HEK293 (cell line): ENCODE measurements around the gene DUS1L.
A peak's percentile ranks its signal among the peaks of the same experiment; 100 is the strongest.

Experiments
- CTCF ChIA-PET: fragments of 350-600 bp; formaldehyde crosslinking; extraction: SDS; loops from one replicate; lab custom pipeline; 2021; ENCODE audit warnings: antibody characterized with exemption; lab: Yijun Ruan, JAX
- POLR2A ChIA-PET: fragments of 300-600 bp; formaldehyde crosslinking; extraction: SDS; loops from one replicate; lab custom pipeline; 2020; ENCODE audit warnings: antibody characterized with exemption, inconsistent platforms; lab: Yijun Ruan, JAX
- H3K27ac ChIP-seq: fragments of 200-500 bp; sonication (Bioruptor generic); 2 replicates; pipeline ENCODE4 v1.5.1; 2014; ENCODE audit warnings: low read depth, low read length, control low read depth, inconsistent platforms; ENCODE audit errors: extremely low read depth
- H3K36me3 ChIP-seq, 2 experiments: fragments of 200-500 bp in 1 of 2; sonication (Bioruptor generic) in 1 of 2; 1 replicate in 1 of 2; 2 replicates in 1 of 2; pipeline ENCODE4 v1.5.1; 2014 to 2017; ENCODE audit warnings: inconsistent platforms in 2 of 2, low read length in 2 of 2; ENCODE audit not compliant: control insufficient read depth in 2 of 2, insufficient read depth in 1 of 2
- H3K4me1 ChIP-seq: fragments of 200-500 bp; sonication (Bioruptor generic); 2 replicates; pipeline ENCODE4 v1.5.1; 2014; ENCODE audit warnings: mild to moderate bottlenecking, low read length, inconsistent platforms; ENCODE audit not compliant: control insufficient read depth, insufficient read depth
- H3K4me3 ChIP-seq: 2 replicates; pipeline ENCODE4 v1.5.1; 2011; ENCODE audit warnings: low read depth, mild to moderate bottlenecking, control low read depth, low read length, moderate library complexity
- H3K9me3 ChIP-seq: fragments of 200-500 bp; sonication (Bioruptor generic); 2 replicates; pipeline ENCODE4 v1.5.1; 2014; ENCODE audit warnings: low read depth, low read length, inconsistent platforms; ENCODE audit not compliant: control insufficient read depth, insufficient read depth
- EGR2 ChIP-seq: fragments of 450-650 bp; formaldehyde crosslinking; IDR thresholded peaks from 2 replicates; pipeline ENCODE4 v1.5.1; 2016; ENCODE audit warnings: low read depth, missing biosample characterization, missing genetic modification characterization
- FEZF1 ChIP-seq: fragments of 450-650 bp; formaldehyde crosslinking; IDR thresholded peaks from 2 replicates; pipeline ENCODE4 v1.5.1; 2016; ENCODE audit warnings: missing biosample characterization, missing genetic modification characterization
- GFI1B ChIP-seq: fragments of 450-650 bp; formaldehyde crosslinking; IDR thresholded peaks from 2 replicates; pipeline ENCODE4 v1.5.1; 2016; ENCODE audit warnings: missing biosample characterization, missing genetic modification characterization
- MYNN ChIP-seq: fragments of 450-650 bp; formaldehyde crosslinking; IDR thresholded peaks from 2 replicates; pipeline ENCODE4 v1.5.1; 2016; ENCODE audit warnings: missing biosample characterization, missing genetic modification characterization, borderline replicate concordance
- OVOL3 ChIP-seq: fragments of 450-650 bp; formaldehyde crosslinking; IDR thresholded peaks from 2 replicates; pipeline ENCODE4 v1.5.1; 2016; ENCODE audit warnings: missing biosample characterization, missing genetic modification characterization
- RBAK ChIP-seq: fragments of 450-650 bp; formaldehyde crosslinking; IDR thresholded peaks from 2 replicates; pipeline ENCODE4 v1.5.1; 2016; ENCODE audit warnings: missing biosample characterization, missing genetic modification characterization
- SCRT2 ChIP-seq: fragments of 450-650 bp; formaldehyde crosslinking; IDR thresholded peaks from 2 replicates; pipeline ENCODE4 v1.5.1; 2016; ENCODE audit warnings: missing biosample characterization, missing genetic modification characterization
- ZBTB44 ChIP-seq: fragments of 450-650 bp; IDR thresholded peaks from 2 replicates; pipeline ENCODE4 v1.5.1; 2018; ENCODE audit warnings: missing biosample characterization, mild to moderate bottlenecking, missing genetic modification characterization
- ZFHX2 ChIP-seq: fragments of 450-650 bp; formaldehyde crosslinking; conservative IDR thresholded peaks from 2 replicates; pipeline ENCODE4 v1.5.1; 2016; ENCODE audit warnings: missing biosample characterization, missing genetic modification characterization
- ZNF211 ChIP-seq: fragments of 450-650 bp; formaldehyde crosslinking; IDR thresholded peaks from 2 replicates; pipeline ENCODE4 v1.5.1; 2016; ENCODE audit warnings: low read depth, missing biosample characterization, missing genetic modification characterization
- ZNF221 ChIP-seq: fragments of 450-650 bp; formaldehyde crosslinking; IDR thresholded peaks from 2 replicates; pipeline ENCODE4 v1.5.1; 2017; ENCODE audit warnings: missing biosample characterization, missing genetic modification characterization, borderline replicate concordance
- ZNF24 ChIP-seq: fragments of 450-650 bp; formaldehyde crosslinking; IDR thresholded peaks from 2 replicates; pipeline ENCODE4 v1.5.1; 2016; ENCODE audit warnings: missing biosample characterization, missing genetic modification characterization
- ZNF324 ChIP-seq: fragments of 450-650 bp; formaldehyde crosslinking; IDR thresholded peaks from 2 replicates; pipeline ENCODE4 v1.5.1; 2016; ENCODE audit warnings: missing biosample characterization, missing genetic modification characterization
- ZNF37A ChIP-seq: fragments of 450-650 bp; IDR thresholded peaks from 2 replicates; pipeline ENCODE4 v1.5.1; 2018; ENCODE audit warnings: missing biosample characterization, missing genetic modification characterization
- ZNF449 ChIP-seq: fragments of 450-650 bp; formaldehyde crosslinking; IDR thresholded peaks from 2 replicates; pipeline ENCODE4 v1.5.1; 2017; ENCODE audit warnings: missing biosample characterization, mild to moderate bottlenecking, missing genetic modification characterization, moderate library complexity
- ZNF518A ChIP-seq: fragments of 450-650 bp; formaldehyde crosslinking; conservative IDR thresholded peaks from 2 replicates; pipeline ENCODE4 v1.5.1; 2016; ENCODE audit warnings: low read depth, missing biosample characterization, missing genetic modification characterization
- ZNF555 ChIP-seq: fragments of 450-650 bp; formaldehyde crosslinking; conservative IDR thresholded peaks from 2 replicates; pipeline ENCODE4 v1.5.1; 2017; ENCODE audit warnings: missing biosample characterization, mild to moderate bottlenecking, missing genetic modification characterization, inconsistent platforms
- ZNF571 ChIP-seq: fragments of 450-650 bp; formaldehyde crosslinking; IDR thresholded peaks from 2 replicates; pipeline ENCODE4 v1.5.0; 2017; ENCODE audit warnings: missing biosample characterization, missing genetic modification characterization
- ZNF580 ChIP-seq: fragments of 450-650 bp; formaldehyde crosslinking; IDR thresholded peaks from 2 replicates; pipeline ENCODE4 v1.5.1; 2016; ENCODE audit warnings: missing biosample characterization, missing genetic modification characterization
- ZNF585B ChIP-seq: fragments of 450-650 bp; formaldehyde crosslinking; IDR thresholded peaks from 2 replicates; pipeline ENCODE4 v1.5.1; 2016; ENCODE audit warnings: missing biosample characterization, missing genetic modification characterization
- ZNF629 ChIP-seq: fragments of 450-650 bp; formaldehyde crosslinking; IDR thresholded peaks from 2 replicates; pipeline ENCODE4 v1.5.1; 2017; ENCODE audit warnings: missing biosample characterization, missing genetic modification characterization
- ZNF654 ChIP-seq: fragments of 450-650 bp; formaldehyde crosslinking; IDR thresholded peaks from 2 replicates; pipeline ENCODE4 v1.5.1; 2016; ENCODE audit warnings: low read depth, missing biosample characterization, missing genetic modification characterization
- ZNF785 ChIP-seq: fragments of 450-650 bp; formaldehyde crosslinking; IDR thresholded peaks from 2 replicates; pipeline ENCODE4 v1.5.1; 2016; ENCODE audit warnings: missing biosample characterization, missing genetic modification characterization
- ZNF837 ChIP-seq: fragments of 450-650 bp; formaldehyde crosslinking; IDR thresholded peaks from 2 replicates; pipeline ENCODE4 v1.5.1; 2016; ENCODE audit warnings: missing biosample characterization, missing genetic modification characterization
- ZNF843 ChIP-seq: fragments of 450-650 bp; formaldehyde crosslinking; IDR thresholded peaks from 2 replicates; pipeline ENCODE4 v1.5.1; 2016; ENCODE audit warnings: missing biosample characterization, missing genetic modification characterization
- ZSCAN16 ChIP-seq: fragments of 450-650 bp; formaldehyde crosslinking; IDR thresholded peaks from 2 replicates; pipeline ENCODE4 v1.5.1; 2016; ENCODE audit warnings: missing biosample characterization, missing genetic modification characterization
- TF ChIP-seq, protein P1 (sequence below): fragments of 450-650 bp; formaldehyde crosslinking; IDR thresholded peaks from 2 replicates; pipeline ENCODE4 v1.5.1; 2016; ENCODE audit warnings: missing biosample characterization, missing genetic modification characterization

Gene DUS1L

GRCh38 chr17:82065638-82066303 is at the start of gene DUS1L:
Gene DUS1L, minus strand, starts transcription at chr17:82065804. Its CDS starts 745 bp downstream, at chr17:82065059.
- POLR2A ChIA-PET: interaction anchor here (0.8 to 2.5 kb wide), 6 partner anchors 11 to 33 kb away, joined by 3 to 12 read pairs (median 5); partner anchors contain the start of genes DCXR, FASN and GPS1
- CTCF ChIA-PET: interaction anchor here (0.7 to 1.9 kb wide), 6 partner anchors 10 to 107 kb away, joined by 3 to 5 read pairs (median 3); no protein-coding TSS in a partner anchor
- H3K27ac ChIP-seq: peak within 1 kb of the TSS; percentile 95
- no peaks in the 10 kb centered on the region for H3K9me3 ChIP-seq
- H3K4me1 ChIP-seq: peaks cover 7% of the 10 kb centered on the region; the same call in 1 of the 2 replicates
- H3K4me3 ChIP-seq: peak within 1 kb of the TSS; percentile 83
- peaks cover 0 to 39% of the 10 kb centered on the region in 2 experiments; a peak in 1 of 3 replicates for H3K36me3 ChIP-seq
- TF ChIP-seq ZNF629 (tag by site-specific recombination) (peak; percentile 70), ZNF449 (tag by site-specific recombination) (peak; percentile 51; the same call in 1 of the 2 replicates), ZNF785 (tag by site-specific recombination) (peak; percentile 91; the same call in 1 of the 2 replicates), GFI1B (tag by site-specific recombination) (peak; percentile 31; the same call in 1 of the 2 replicates), ZNF843 (tag by site-specific recombination) (peak; percentile 70), ZNF580 (peak; percentile 89), ZNF221 (0 out of 2 replicates have a peak, but pooled peaks have one; percentile 63), ZNF837 (tag by site-specific recombination) (no peak), ZNF555 (no peak), FEZF1 (tag by site-specific recombination) (peak; percentile 40), ZNF654 (tag by site-specific recombination) (no peak), ZSCAN16 (tag by site-specific recombination) (0 out of 2 replicates have a peak, but pooled peaks have one; percentile 54), RBAK (no peak), ZNF571 (tag by site-specific recombination) (no peak), MYNN (tag by site-specific recombination) (0 out of 2 replicates have a peak, but pooled peaks have one; percentile 42), ZNF37A (tag by site-specific recombination) (no peak), ZNF585B (tag by site-specific recombination) (no peak), ZFHX2 (tag by site-specific recombination) (peak; percentile 83), ZNF518A (peak; percentile 76), ZBTB44 (tag by site-specific recombination) (peak; percentile 62; the same call in 1 of the 2 replicates), ZNF211 (no peak), OVOL3 (tag by site-specific recombination) (peak; percentile 64; the same call in 1 of the 2 replicates), ZNF24 (tag by site-specific recombination) (peak; percentile 78), ZNF324 (tag by site-specific recombination) (peak; percentile 93), EGR2 (tag by site-specific recombination) (peak; percentile 63; the same call in 1 of the 2 replicates), SCRT2 (tag by site-specific recombination) (no peak)
- TF ChIP-seq, protein P1, sequence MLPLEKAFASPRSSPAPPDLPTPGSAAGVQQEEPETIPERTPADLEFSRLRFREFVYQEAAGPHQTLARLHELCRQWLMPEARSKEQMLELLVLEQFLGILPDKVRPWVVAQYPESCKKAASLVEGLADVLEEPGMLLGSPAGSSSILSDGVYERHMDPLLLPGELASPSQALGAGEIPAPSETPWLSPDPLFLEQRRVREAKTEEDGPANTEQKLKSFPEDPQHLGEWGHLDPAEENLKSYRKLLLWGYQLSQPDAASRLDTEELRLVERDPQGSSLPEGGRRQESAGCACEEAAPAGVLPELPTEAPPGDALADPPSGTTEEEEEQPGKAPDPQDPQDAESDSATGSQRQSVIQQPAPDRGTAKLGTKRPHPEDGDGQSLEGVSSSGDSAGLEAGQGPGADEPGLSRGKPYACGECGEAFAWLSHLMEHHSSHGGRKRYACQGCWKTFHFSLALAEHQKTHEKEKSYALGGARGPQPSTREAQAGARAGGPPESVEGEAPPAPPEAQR (tag by site-specific recombination): peak; percentile 61; the same call in 1 of the 2 replicates
